K562 (cell line): ENCODE measurements around the gene SLCO3A1. TPM values are rescaled to one million over a fixed set of nuclear protein-coding genes. Genes with fewer than 3 reads are reported as not detected.

Source experiments
- ATAC-seq: fragments of 200-7000 bp; cut with Tn5 transposase; 3 replicates; pipeline ENCODE4 v1.9.1; 2020; ENCODE audit warnings: moderate library complexity
- BruUV-seq: library from RNA; stranded (reverse); fragments of 400-500 nt; replicated peaks from 2 replicates; lab custom pipeline; 2021; lab: Mats Ljungman, UMichigan
- CTCF ChIA-PET: fragments of 300-600 bp; formaldehyde crosslinking; extraction: SDS; loops from one replicate; lab custom pipeline; 2021; ENCODE audit warnings: low intra/inter-chr PET ratio; lab: Yijun Ruan, JAX
- POLR2A ChIA-PET: fragments of 300-600, 350-650 bp; sonication (Branson Sonifier 250); formaldehyde crosslinking; extraction: SDS; loops from one replicate; lab custom pipeline; 2021; ENCODE audit warnings: antibody characterized with exemption, inconsistent platforms; lab: Yijun Ruan, JAX
- DNase-seq, 4 experiments: peaks; one replicate each; pipeline versions ENCODE4 v3.0.0 to v3.0.0-alpha.2; 2011 to 2018; ENCODE audit warnings: low spot score in 3 of 4, mixed read lengths in 3 of 4; ENCODE audit errors: extremely low read depth in 1 of 4
- FAIRE-seq: peaks from 2 replicates; lab custom pipeline; 2011; peaks lifted over from hg19 to GRCh38; lab: Jason Lieb, UNC
- H2AFZ ChIP-seq: 2 replicates; pipeline ENCODE4 v1.6.0; 2011; ENCODE audit warnings: low read depth, low read length, control low read depth, inconsistent platforms
- H3K27ac ChIP-seq: fragments of 200-600 bp; 3 replicates; pipeline ENCODE4 v1.8.0; 2011; ENCODE audit warnings: low read depth, mild to moderate bottlenecking, control low read depth, inconsistent platforms, low read length, moderate library complexity, mixed read lengths; ENCODE audit errors: extremely low read depth
- H3K27me3 ChIP-seq, 2 experiments: fragments of 300-600 bp in 1 of 2; 2 replicates in 1 of 2; 3 replicates in 1 of 2; pipeline versions ENCODE4 v1.6.0 to v1.8.0; 2011; ENCODE audit warnings: inconsistent platforms in 2 of 2, low read length in 2 of 2, mild to moderate bottlenecking in 1 of 2, mixed read lengths in 1 of 2, moderate library complexity in 1 of 2; ENCODE audit not compliant: control insufficient read depth in 2 of 2, insufficient read depth in 2 of 2
- H3K36me3 ChIP-seq: fragments of 300-600 bp; 3 replicates; pipeline ENCODE4 v1.8.0; 2011; ENCODE audit warnings: mild to moderate bottlenecking, low read length, inconsistent platforms; ENCODE audit not compliant: control insufficient read depth, insufficient read depth
- H3K4me1 ChIP-seq, 2 experiments: fragments of 200-600 bp in 1 of 2; replicated peaks in 1 of 2; 2 replicates in 1 of 2; 3 replicates in 1 of 2; pipeline versions ENCODE4 v1.5.1 to v1.8.0; 2011; ENCODE audit warnings: inconsistent platforms in 2 of 2, low read length in 2 of 2, mild to moderate bottlenecking in 1 of 2, mixed read lengths in 1 of 2, moderate library complexity in 1 of 2; ENCODE audit not compliant: control insufficient read depth in 2 of 2, insufficient read depth in 2 of 2
- H3K4me2 ChIP-seq: 2 replicates; pipeline ENCODE4 v1.6.1; 2011; ENCODE audit warnings: low read length, control low read depth, inconsistent platforms, mixed read lengths; ENCODE audit not compliant: insufficient read depth
- H3K4me3 ChIP-seq: fragments of 200-600 bp; sonication (generic), shearing (Covaris generic); 2 replicates; pipeline ENCODE4 v1.5.1; 2016; ENCODE audit warnings: control low read depth, inconsistent platforms
- H3K79me2 ChIP-seq: fragments of 200-600 bp; 3 replicates; pipeline ENCODE4 v1.8.0; 2011; ENCODE audit warnings: low read length, inconsistent platforms; ENCODE audit not compliant: control insufficient read depth, insufficient read depth
- H3K9ac ChIP-seq, 2 experiments: 2 replicates each; pipeline versions ENCODE4 v1.6.0 to v1.6.1; 2011; ENCODE audit warnings: low read depth in 2 of 2, low read length in 2 of 2, control low read depth in 1 of 2, inconsistent platforms in 1 of 2, mild to moderate bottlenecking in 1 of 2, mixed read lengths in 1 of 2; ENCODE audit not compliant: insufficient read depth in 1 of 2
- H3K9me1 ChIP-seq: one replicate; pipeline ENCODE4 v1.6.0; 2011; ENCODE audit warnings: inconsistent platforms, mild to moderate bottlenecking, low read length, moderate library complexity; ENCODE audit not compliant: control insufficient read depth, insufficient read depth
- H3K9me3 ChIP-seq: replicated peaks from 2 replicates; pipeline ENCODE4 v1.5.1; 2011; ENCODE audit warnings: low read depth, low read length, inconsistent platforms; ENCODE audit not compliant: control insufficient read depth, insufficient read depth
- H4K20me1 ChIP-seq: replicated peaks from 2 replicates; pipeline ENCODE4 v1.6.1; 2011; ENCODE audit warnings: low read length, inconsistent platforms, mixed read lengths; ENCODE audit not compliant: control insufficient read depth, insufficient read depth
- CBX5 ChIP-seq: IDR thresholded peaks from 2 replicates; pipeline ENCODE4 v1.6.1; 2014; ENCODE audit warnings: low read depth, borderline replicate concordance
- CREBBP ChIP-seq: IDR thresholded peaks from one replicate; pipeline ENCODE4 v1.6.1; 2012; ENCODE audit warnings: low read depth, mild to moderate bottlenecking, control low read depth, inconsistent platforms, low read length
- PHTF2 ChIP-seq: fragments of 250-450 bp; sonication (Bioruptor Pico); IDR thresholded peaks from 2 replicates; pipeline ENCODE4 v1.5.0; 2021; ENCODE audit warnings: mild to moderate bottlenecking
- ZNF143 ChIP-seq: sonication (generic); formaldehyde crosslinking; IDR thresholded peaks from 2 replicates; pipeline ENCODE4 v1.9.0; 2022; ENCODE audit warnings: mild to moderate bottlenecking, missing genetic modification reagents
- WGBS: fragments of 100-300 bp; shearing (Covaris generic); methylation state at CpG from one replicate; pipeline ENCODE4 v1.1.6; 2016; ENCODE audit warnings: low coverage, mixed read lengths; ENCODE audit not compliant: insufficient coverage; ENCODE audit errors: missing lambda C conversion rate; 5-methylcytosine and 5-hydroxymethylcytosine counted together
- in situ Hi-C: fragments of 300-500 bp; cut with MboI; formaldehyde crosslinking; loops from 4 replicates; pipeline ENCODE4 v1.15.0; 2018; ENCODE audit warnings: inconsistent platforms, mixed read lengths
- intact Hi-C: fragments of 100-400 bp; cut with micrococcal nuclease; formaldehyde crosslinking; loops from 2 replicates; pipeline ENCODE4 v1.14.2; 2022
- polyA plus RNA-seq, 8 experiments: library from polyadenylated mRNA; depleted of rRNA in 4 of 8; stranded (reverse) in 5 of 8; unstranded in 3 of 8; fragments of >200 nt; fragmentation: Nextera tagmentation in 2 of 8; fragmentation: Illumina TruSeq in 1 of 8; extraction: Ambion mirVana in 2 of 8; extraction: Trizol in 1 of 8; gene quantifications; 2 replicates each; pipeline versions ENCODE4 v1.2.1 to v1.2.3, GENCODE V29; 2011 to 2014; ENCODE audit warnings: inconsistent platforms in 1 of 8, missing spikeins in 1 of 8
- total RNA-seq, 7 experiments: library from RNA; depleted of rRNA in 6 of 7; stranded (reverse); fragments of >200 nt in 6 of 7; fragmentation: Illumina TruSeq in 2 of 7; extraction: Trizol in 2 of 7; gene quantifications; 2 replicates each; pipeline versions ENCODE4 v1.2.1 to v1.2.3, GENCODE V29; 2011 to 2021; ENCODE audit warnings: low replicate concordance in 1 of 7

SLCO3A1 gene
- total and polyA plus RNA-seq, 9 of the 15 experiments (the other 6 are each of a cell fraction or from before 2014, with no cell fraction given) = 0.01 to 0.84 (median 0.06) TPM; not detected in 3

DNA sequence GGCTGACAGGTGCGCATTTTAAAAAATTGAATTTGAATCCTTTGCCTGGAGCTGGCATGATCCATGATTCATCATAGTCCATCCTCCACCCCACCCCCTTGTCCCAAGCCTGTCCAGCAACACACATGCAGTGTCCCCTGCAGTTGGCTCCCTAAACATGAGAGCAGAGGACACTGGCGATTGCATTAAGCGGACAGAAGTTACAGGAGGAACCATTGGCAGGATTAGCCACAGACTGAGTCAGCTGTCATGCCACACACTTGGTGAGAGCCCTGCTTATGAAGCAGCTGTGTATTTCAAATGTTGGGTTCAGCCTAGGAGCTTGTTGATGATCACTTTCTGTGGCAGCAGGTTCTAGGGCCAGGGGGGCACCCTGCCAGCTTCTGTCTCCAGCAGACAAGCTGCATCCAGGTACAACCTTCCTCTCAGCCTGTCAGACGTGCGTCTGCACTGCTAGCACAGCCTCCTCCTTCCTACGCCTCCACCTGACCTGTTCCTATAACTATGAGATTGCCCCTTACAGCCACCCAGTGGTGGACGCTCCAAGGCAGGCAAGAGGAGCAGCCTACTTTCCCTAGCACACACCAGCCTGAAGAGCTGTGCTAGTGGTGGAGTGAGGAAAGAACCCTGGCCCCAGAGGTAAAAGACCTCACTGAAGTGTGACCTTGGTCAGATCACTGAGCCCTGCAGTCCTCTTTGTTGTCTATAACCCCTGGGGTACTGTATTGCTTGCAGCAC is 121.9 kb downstream of the SLCO3A1 start (continued):
- TF ChIP-seq ZNF143 (CRISPR knock-in tag) = no peak
- no peak for TF ChIP-seq CBX5

- Histone ChIP-seq H3K9me1 (no peaks in the 10 kb centered on the region), H2AFZ (no peak overlapping the region), H3K9me3 (no peaks in the 10 kb centered on the region), H3K4me1 (no peaks in the 10 kb centered on the region), H3K4me3 (no peak overlapping the region), H3K27ac (no peak overlapping the region), H4K20me1 (no peaks in the 10 kb centered on the region), H3K27me3 (peaks cover 0 to 19% of the 10 kb centered on the region in 2 experiments; a peak in 2 of 5 replicates), H3K9ac (no peak overlapping the region), H3K79me2 (no peaks in the 10 kb centered on the region), H3K4me2 (no peak overlapping the region), H3K36me3 (no peaks in the 10 kb centered on the region)
- ChIA-PET POLR2A (interaction anchor here (0.6 kb wide), 1 partner anchor 26 kb away, joined by 5 read pairs; no protein-coding TSS in a partner anchor), CTCF (no interaction called here)
- in situ Hi-C loops = no loop called here
- WGBS = 0% methylated on average over 2 of the region's 2 CpGs
- no TSS peak for BruUV-seq
- FAIRE-seq = no peak
- TF ChIP-seq PHTF2 (no peak), CREBBP (no peak)
- intact Hi-C loops = no loop called here
- ATAC-seq = no peak
- no peak for DNase-seq
Measured at GRCh38 chr15:91976966-91977365, 123.5 kb downstream of the SLCO3A1 start.
